ENCODE results near the gene RFTN2.

DNA sequence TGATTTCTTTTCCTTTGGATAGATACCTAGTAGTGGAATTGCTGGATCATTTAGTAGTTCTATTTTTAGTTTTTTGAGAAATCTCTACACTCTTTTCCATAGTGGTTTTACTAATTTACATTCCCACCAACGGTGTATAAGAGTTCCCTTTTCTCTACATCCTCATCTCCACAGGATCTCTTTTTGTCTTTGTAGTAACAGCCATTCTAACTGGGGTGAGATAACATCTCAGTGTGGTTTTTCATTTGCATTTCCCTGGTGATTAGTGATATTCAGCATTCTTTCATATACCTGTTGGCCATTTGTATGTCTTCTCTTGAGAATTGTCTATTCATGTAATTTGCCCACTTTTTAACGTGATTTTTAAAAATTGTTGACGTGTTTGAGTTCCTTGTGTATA, 13.8 kb downstream of the RFTN2 start:
- TF ChIP-seq, protein P1, sequence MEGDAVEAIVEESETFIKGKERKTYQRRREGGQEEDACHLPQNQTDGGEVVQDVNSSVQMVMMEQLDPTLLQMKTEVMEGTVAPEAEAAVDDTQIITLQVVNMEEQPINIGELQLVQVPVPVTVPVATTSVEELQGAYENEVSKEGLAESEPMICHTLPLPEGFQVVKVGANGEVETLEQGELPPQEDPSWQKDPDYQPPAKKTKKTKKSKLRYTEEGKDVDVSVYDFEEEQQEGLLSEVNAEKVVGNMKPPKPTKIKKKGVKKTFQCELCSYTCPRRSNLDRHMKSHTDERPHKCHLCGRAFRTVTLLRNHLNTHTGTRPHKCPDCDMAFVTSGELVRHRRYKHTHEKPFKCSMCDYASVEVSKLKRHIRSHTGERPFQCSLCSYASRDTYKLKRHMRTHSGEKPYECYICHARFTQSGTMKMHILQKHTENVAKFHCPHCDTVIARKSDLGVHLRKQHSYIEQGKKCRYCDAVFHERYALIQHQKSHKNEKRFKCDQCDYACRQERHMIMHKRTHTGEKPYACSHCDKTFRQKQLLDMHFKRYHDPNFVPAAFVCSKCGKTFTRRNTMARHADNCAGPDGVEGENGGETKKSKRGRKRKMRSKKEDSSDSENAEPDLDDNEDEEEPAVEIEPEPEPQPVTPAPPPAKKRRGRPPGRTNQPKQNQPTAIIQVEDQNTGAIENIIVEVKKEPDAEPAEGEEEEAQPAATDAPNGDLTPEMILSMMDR (IDR thresholded peaks at IDR 0.05) = no peak
- TF ChIP-seq SIN3A (IDR thresholded peaks at IDR 0.05; ENCODE audit: borderline replicate concordance, insufficient read depth, low read depth, low read length) (no peak), POLR2AphosphoS5 (IDR thresholded peaks at IDR 0.05; ENCODE audit: low read depth, low read length) (no peak), TCF7L2 (IDR thresholded peaks at IDR 0.05; ENCODE audit: low read depth, low read length) (no peak)
- TF ChIP-seq, protein P2, sequence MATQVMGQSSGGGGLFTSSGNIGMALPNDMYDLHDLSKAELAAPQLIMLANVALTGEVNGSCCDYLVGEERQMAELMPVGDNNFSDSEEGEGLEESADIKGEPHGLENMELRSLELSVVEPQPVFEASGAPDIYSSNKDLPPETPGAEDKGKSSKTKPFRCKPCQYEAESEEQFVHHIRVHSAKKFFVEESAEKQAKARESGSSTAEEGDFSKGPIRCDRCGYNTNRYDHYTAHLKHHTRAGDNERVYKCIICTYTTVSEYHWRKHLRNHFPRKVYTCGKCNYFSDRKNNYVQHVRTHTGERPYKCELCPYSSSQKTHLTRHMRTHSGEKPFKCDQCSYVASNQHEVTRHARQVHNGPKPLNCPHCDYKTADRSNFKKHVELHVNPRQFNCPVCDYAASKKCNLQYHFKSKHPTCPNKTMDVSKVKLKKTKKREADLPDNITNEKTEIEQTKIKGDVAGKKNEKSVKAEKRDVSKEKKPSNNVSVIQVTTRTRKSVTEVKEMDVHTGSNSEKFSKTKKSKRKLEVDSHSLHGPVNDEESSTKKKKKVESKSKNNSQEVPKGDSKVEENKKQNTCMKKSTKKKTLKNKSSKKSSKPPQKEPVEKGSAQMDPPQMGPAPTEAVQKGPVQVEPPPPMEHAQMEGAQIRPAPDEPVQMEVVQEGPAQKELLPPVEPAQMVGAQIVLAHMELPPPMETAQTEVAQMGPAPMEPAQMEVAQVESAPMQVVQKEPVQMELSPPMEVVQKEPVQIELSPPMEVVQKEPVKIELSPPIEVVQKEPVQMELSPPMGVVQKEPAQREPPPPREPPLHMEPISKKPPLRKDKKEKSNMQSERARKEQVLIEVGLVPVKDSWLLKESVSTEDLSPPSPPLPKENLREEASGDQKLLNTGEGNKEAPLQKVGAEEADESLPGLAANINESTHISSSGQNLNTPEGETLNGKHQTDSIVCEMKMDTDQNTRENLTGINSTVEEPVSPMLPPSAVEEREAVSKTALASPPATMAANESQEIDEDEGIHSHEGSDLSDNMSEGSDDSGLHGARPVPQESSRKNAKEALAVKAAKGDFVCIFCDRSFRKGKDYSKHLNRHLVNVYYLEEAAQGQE (IDR thresholded peaks at IDR 0.05; ENCODE audit: insufficient read depth in 1 of 2, low read depth in 2 of 2, low read length in 1 of 2) = no peak
